ENCODE results near the gene GNAO1.

DNA sequence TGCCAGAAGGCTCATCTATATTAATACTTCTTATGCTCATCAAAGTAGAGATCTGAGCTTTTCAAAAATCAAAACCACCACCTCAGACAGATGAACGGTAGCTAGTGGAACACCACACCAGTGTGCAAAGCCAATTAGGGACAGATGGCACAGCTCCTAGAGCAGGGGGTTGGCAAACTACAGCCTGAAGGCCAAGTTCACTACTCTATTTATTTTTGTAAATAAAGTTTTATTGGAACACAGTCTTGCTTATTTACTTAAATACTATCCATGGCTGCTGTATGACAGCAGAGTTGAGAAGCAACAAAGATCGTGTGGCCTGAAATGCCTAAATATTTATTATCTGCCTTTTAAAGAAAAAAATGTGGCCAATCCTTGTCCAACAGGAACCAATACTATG lies 177.3 kb downstream of the GNAO1 start:
- no peak for TF ChIP-seq EZH2phosphoT487 (IDR thresholded peaks at IDR 0.05; ENCODE audit: insufficient read depth, low read depth)
- no peak for TF ChIP-seq EZH2 (IDR thresholded peaks at IDR 0.05; ENCODE audit: insufficient read depth, poor library complexity, severe bottlenecking)
